Central memory CD8-positive, alpha-beta T cell (primary cell): ENCODE measurements around the gene ASIC1.

Experiments
- ATAC-seq: fragments of 150-1000 bp; cut with Tn5 transposase; replicated peaks from 2 replicates; pipeline ENCODE4 v1.10.0; 2022; ENCODE audit warnings: mild to moderate bottlenecking, moderate FRiP score, moderate number of reproducible peaks; ENCODE audit not compliant: poor library complexity, severe bottlenecking; ENCODE audit errors: extremely low read depth
- DNase-seq, 2 donors: peaks; one replicate each; pipeline ENCODE4 v3.0.0; 2021; ENCODE audit warnings: low spot score in 2 of 2
- H3K27ac Mint-ChIP-seq: one replicate; pipeline ENCODE4 v1.8.0; 2022; ENCODE audit warnings: low read depth, mild to moderate bottlenecking, moderate library complexity, mixed read lengths
- H3K27me3 Mint-ChIP-seq: one replicate; pipeline ENCODE4 v1.8.0; 2022; ENCODE audit warnings: mixed read lengths
- H3K36me3 Mint-ChIP-seq: one replicate; pipeline ENCODE4 v1.8.0; 2022; ENCODE audit warnings: mild to moderate bottlenecking, moderate library complexity, mixed read lengths; ENCODE audit not compliant: insufficient read depth
- H3K4me1 Mint-ChIP-seq: one replicate; pipeline ENCODE4 v1.8.0; 2022; ENCODE audit warnings: mixed read lengths
- H3K4me3 Mint-ChIP-seq: one replicate; pipeline ENCODE4 v1.8.0; 2022; ENCODE audit warnings: mild to moderate bottlenecking, moderate library complexity, mixed read lengths
- H3K9me3 Mint-ChIP-seq: one replicate; pipeline ENCODE4 v1.8.0; 2022; ENCODE audit warnings: mixed read lengths

ASIC1 gene

GRCh38 chr12:50070314-50071060 is 13.1 kb downstream of the ASIC1 start:
- Mint-ChIP-seq H3K27ac (no peak overlapping the region), H3K4me3 (no peak overlapping the region), H3K36me3 (peaks cover 3% of the 10 kb centered on the region), H3K4me1 (peaks cover 15% of the 10 kb centered on the region), H3K27me3 (no peaks in the 10 kb centered on the region), H3K9me3 (no peaks in the 10 kb centered on the region)
- DNase-seq: peak; percentile 32 to 52
- ATAC-seq: peak; percentile 37

- DNase-seq (no peak), ATAC-seq (no peak)
- Mint-ChIP-seq H3K4me1 (peaks cover 15% of the 10 kb centered on the region), H3K27ac (no peak overlapping the region), H3K36me3 (peaks cover 3% of the 10 kb centered on the region), H3K27me3 (no peaks in the 10 kb centered on the region), H3K9me3 (no peaks in the 10 kb centered on the region), H3K4me3 (no peak overlapping the region)
Observed at GRCh38 chr12:50072198-50072907, 15.0 kb downstream of the ASIC1 start.

GRCh38 chr12:50073206-50073605 is 15.8 kb downstream of the ASIC1 start:
- no peaks in the 10 kb centered on the region for H3K9me3 Mint-ChIP-seq
- no peak overlapping the region for H3K4me3 Mint-ChIP-seq
- ATAC-seq: no peak

GRCh38 chr12:50073712-50074111 is 16.3 kb downstream of the ASIC1 start:
- peaks cover 15% of the 10 kb centered on the region for H3K4me1 Mint-ChIP-seq
- ATAC-seq (no peak), DNase-seq (no peak)
- peaks cover 3% of the 10 kb centered on the region for H3K36me3 Mint-ChIP-seq
- H3K27ac Mint-ChIP-seq: no peak overlapping the region
- no peaks in the 10 kb centered on the region for H3K9me3 Mint-ChIP-seq
- H3K4me3 Mint-ChIP-seq: no peak overlapping the region
- H3K27me3 Mint-ChIP-seq: no peaks in the 10 kb centered on the region

More at GRCh38 chr12:50073206-50073605, 15.8 kb downstream of the ASIC1 start:
- H3K4me1 Mint-ChIP-seq: peaks cover 15% of the 10 kb centered on the region
- no peaks in the 10 kb centered on the region for H3K27me3 Mint-ChIP-seq
- DNase-seq: no peak
- H3K27ac Mint-ChIP-seq: no peak overlapping the region
- peaks cover 3% of the 10 kb centered on the region for H3K36me3 Mint-ChIP-seq

- DNase-seq (peak; percentile 62 to 74), ATAC-seq (peak; percentile 84)
- no peak overlapping the region for H3K4me3 Mint-ChIP-seq
- peaks cover 3% of the 10 kb centered on the region for H3K36me3 Mint-ChIP-seq
- H3K27ac Mint-ChIP-seq: peak overlapping the region; percentile 61
- peaks cover 11% of the 10 kb centered on the region for H3K4me1 Mint-ChIP-seq
- no peaks in the 10 kb centered on the region for H3K27me3 Mint-ChIP-seq
- H3K9me3 Mint-ChIP-seq: no peaks in the 10 kb centered on the region
Observed at GRCh38 chr12:50074936-50075807, 17.8 kb downstream of the ASIC1 start.

- H3K4me3 Mint-ChIP-seq: no peak overlapping the region
- peaks cover 5% of the 10 kb centered on the region for H3K4me1 Mint-ChIP-seq
- DNase-seq (no peak), ATAC-seq (no peak)
- no peaks in the 10 kb centered on the region for H3K9me3 Mint-ChIP-seq
- peaks cover 3% of the 10 kb centered on the region for H3K36me3 Mint-ChIP-seq
- H3K27ac Mint-ChIP-seq: no peak overlapping the region
- no peaks in the 10 kb centered on the region for H3K27me3 Mint-ChIP-seq
Observed at GRCh38 chr12:50075808-50076170, 18.4 kb downstream of the ASIC1 start.

GRCh38 chr12:50077099-50077498 is 19.7 kb downstream of the ASIC1 start:
- Mint-ChIP-seq H3K27ac (no peak overlapping the region), H3K4me1 (peaks cover 5% of the 10 kb centered on the region), H3K9me3 (no peaks in the 10 kb centered on the region), H3K4me3 (no peak overlapping the region), H3K36me3 (peaks cover 3% of the 10 kb centered on the region), H3K27me3 (no peaks in the 10 kb centered on the region)
- ATAC-seq: no peak
- no peak for DNase-seq

- H3K4me3 Mint-ChIP-seq: no peak overlapping the region
- H3K36me3 Mint-ChIP-seq: peaks cover 3% of the 10 kb centered on the region
- no peaks in the 10 kb centered on the region for H3K9me3 Mint-ChIP-seq
- H3K27ac Mint-ChIP-seq: no peak overlapping the region
- no peak for ATAC-seq
- peaks cover 5% of the 10 kb centered on the region for H3K4me1 Mint-ChIP-seq
- H3K27me3 Mint-ChIP-seq: no peaks in the 10 kb centered on the region
- DNase-seq: no peak
Observed at GRCh38 chr12:50078281-50078680, 20.9 kb downstream of the ASIC1 start.

GRCh38 chr12:50079771-50080170 is 22.4 kb downstream of the ASIC1 start:
- DNase-seq: no peak
- Mint-ChIP-seq H3K4me3 (no peak overlapping the region), H3K27ac (no peak overlapping the region), H3K36me3 (peaks cover 3% of the 10 kb centered on the region), H3K9me3 (no peaks in the 10 kb centered on the region), H3K4me1 (peaks cover 11% of the 10 kb centered on the region), H3K27me3 (no peaks in the 10 kb centered on the region)
- no peak for ATAC-seq

GRCh38 chr12:50081096-50081808 is 23.9 kb downstream of the ASIC1 start:
- Mint-ChIP-seq H3K9me3 (no peaks in the 10 kb centered on the region), H3K4me1 (peaks cover 14% of the 10 kb centered on the region), H3K27ac (peak overlapping the region; percentile 69), H3K27me3 (no peaks in the 10 kb centered on the region), H3K36me3 (peaks cover 3% of the 10 kb centered on the region), H3K4me3 (no peak overlapping the region)
- DNase-seq: no peak
- no peak for ATAC-seq

- peak overlapping the region; percentile 69 for H3K27ac Mint-ChIP-seq
- peaks cover 10% of the 10 kb centered on the region for H3K36me3 Mint-ChIP-seq
- no peaks in the 10 kb centered on the region for H3K9me3 Mint-ChIP-seq
- no peak overlapping the region for H3K4me3 Mint-ChIP-seq
- no peaks in the 10 kb centered on the region for H3K27me3 Mint-ChIP-seq
- DNase-seq (no peak), ATAC-seq (no peak)
- peaks cover 22% of the 10 kb centered on the region for H3K4me1 Mint-ChIP-seq
Observed at GRCh38 chr12:50082644-50083043, 25.2 kb downstream of the ASIC1 start.

- Mint-ChIP-seq H3K4me3 (peak overlapping the region; percentile 74), H3K9me3 (no peaks in the 10 kb centered on the region), H3K27me3 (no peaks in the 10 kb centered on the region), H3K4me1 (peaks cover 28% of the 10 kb centered on the region), H3K27ac (peak overlapping the region; percentile 25), H3K36me3 (peaks cover 13% of the 10 kb centered on the region)
- no peak for DNase-seq
- no peak for ATAC-seq
Observed at GRCh38 chr12:50083301-50083700, 25.9 kb downstream of the ASIC1 start.
